Stimulated activated CD8-positive, alpha-beta memory T cell treated with anti-CD3 and anti-CD28 coated beads, Interleukin-4, amount 100 ng/mL, for 24 hours (primary cell): Measurements from ENCODE around the gene PLEKHH2.
"Not testable (repeated sequence)": the region's sequence is repeated elsewhere in the genome, so short reads cannot be mapped to it uniquely, and the experiment has no call there.

Experiments
- DNase-seq: peaks from one replicate; pipeline ENCODE4 v3.0.0-alpha.2; 2020; ENCODE audit warnings: low read depth

Gene PLEKHH2

DNA sequence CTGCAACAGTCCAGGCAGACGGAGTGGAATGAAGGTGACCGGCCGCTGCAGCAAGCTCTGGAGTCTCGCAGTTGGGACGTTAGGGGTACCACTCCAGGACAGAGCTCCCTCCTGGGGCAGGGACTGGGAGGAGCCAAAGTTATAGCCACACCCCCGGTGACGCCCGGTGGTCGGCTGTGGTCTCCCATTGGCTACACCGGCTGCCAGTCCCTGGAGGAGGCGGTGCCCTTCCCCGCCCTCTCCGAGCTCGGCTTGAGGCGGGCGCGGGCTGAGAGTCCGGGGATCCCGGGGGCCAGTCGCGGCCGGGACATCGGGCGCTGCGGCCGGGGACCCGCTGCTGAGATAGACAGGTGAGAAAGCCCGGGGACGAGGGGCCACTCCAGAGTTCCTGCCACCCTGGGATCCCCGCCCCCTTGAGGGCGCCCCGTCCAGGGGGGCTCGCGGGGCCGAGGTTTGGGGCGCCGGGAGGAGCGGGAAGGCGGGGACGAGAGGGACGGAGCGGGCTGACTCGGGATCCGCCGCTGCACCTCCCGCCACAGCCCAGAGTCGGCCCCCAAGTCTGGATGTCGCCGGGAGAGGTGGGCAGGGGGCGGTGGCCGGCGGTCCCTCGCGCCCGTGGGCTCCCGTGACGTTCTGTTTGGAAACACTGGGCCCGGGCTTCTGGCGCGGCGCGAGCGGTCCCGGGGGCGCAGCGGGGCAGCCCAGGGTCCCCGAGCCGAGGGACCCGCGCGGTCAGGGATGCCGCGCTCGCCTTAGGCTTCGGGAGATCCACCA is at the start of gene PLEKHH2:
Gene PLEKHH2, plus strand, starts transcription at position 231 of the 774 bp plus-strand sequence. CDS start 7,414 bp downstream, outside the sequence.
- peak; percentile 76 for DNase-seq

DNA sequence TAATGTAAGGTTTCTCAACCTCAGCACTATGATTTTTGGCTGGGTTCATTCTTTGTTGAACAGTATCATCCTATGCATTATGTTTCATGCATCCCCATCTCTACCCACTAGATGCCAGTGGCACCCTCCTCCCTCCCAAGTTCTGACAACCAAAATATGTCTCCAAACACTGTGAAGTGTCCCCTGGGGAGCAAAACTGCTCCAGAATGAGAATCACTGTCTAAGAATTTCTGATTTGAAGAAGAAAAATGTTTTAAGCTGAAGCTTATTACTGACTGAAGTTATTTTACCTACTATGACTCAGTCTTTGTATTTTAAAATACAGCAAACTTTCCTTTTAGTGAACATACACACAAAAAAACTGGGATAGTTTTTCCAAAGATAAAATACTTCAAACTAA is 44.6 kb upstream of the PLEKHH2 start:
- no peak for DNase-seq

GRCh38 chr2:43593254-43593653 is 43.8 kb upstream of the PLEKHH2 start:
- no peak for DNase-seq

GRCh38 chr2:43594875-43595274 is 42.2 kb upstream of the PLEKHH2 start:
- DNase-seq = no peak

- peak; percentile 96 for DNase-seq
Measured at GRCh38 chr2:43595603-43596412, 41.3 kb upstream of the PLEKHH2 start, which contains the start of gene THADA. Gene THADA (minus strand): TSS chr2:43596038. CDS start chr2:43592392, 3,646 bp downstream.

- not testable (repeated sequence) for DNase-seq
Measured at GRCh38 chr2:43600596-43600995, 36.5 kb upstream of the PLEKHH2 start.

DNA sequence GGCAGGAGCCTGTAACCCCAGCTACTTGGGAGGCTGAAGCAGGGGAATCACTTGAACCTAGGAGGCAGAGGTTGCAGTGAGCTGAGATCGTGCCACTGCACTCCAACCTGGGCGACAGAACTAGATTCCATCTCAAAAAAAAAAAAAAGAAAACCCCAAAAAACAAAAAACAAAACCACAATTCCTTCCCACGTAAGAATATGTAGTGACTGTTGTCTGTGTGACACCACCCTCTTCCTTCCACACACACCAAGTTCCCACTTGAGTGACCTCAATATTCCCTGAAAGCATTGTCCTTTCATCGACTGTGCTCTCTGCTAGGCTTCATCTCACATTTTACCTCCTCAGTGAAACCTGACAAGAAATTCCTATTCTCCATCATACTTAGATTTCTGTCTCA is 32.4 kb upstream of the PLEKHH2 start:
- DNase-seq = no peak

DNA sequence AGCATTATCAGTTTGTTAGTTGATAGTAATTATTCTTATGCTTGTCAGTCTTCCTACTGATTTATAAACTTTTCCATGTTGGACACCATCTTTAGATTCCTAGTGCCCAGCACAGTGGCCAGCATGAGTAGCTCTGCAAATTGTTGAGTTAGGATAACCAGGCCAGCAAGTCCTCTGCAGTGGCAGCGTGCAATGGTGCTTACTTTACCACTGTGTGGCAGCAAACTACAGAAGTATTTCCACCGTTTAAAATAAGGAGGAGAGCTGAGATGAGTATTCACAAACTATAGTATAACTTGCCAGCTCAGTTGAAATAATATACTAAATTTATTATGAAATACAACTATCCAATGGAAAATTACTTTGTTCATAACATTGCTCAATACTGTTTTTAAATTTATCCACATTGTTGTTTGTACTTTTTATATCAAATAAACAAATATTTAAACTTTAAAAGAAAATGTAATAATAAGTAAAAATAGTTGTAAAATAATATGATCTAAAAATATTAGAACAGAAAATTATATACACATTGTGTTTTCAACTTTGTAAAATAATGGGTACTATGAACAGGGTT is 31.9 kb upstream of the PLEKHH2 start:
- no peak for DNase-seq

- no peak for DNase-seq
Measured at GRCh38 chr2:43605851-43606250, 31.2 kb upstream of the PLEKHH2 start.

DNA sequence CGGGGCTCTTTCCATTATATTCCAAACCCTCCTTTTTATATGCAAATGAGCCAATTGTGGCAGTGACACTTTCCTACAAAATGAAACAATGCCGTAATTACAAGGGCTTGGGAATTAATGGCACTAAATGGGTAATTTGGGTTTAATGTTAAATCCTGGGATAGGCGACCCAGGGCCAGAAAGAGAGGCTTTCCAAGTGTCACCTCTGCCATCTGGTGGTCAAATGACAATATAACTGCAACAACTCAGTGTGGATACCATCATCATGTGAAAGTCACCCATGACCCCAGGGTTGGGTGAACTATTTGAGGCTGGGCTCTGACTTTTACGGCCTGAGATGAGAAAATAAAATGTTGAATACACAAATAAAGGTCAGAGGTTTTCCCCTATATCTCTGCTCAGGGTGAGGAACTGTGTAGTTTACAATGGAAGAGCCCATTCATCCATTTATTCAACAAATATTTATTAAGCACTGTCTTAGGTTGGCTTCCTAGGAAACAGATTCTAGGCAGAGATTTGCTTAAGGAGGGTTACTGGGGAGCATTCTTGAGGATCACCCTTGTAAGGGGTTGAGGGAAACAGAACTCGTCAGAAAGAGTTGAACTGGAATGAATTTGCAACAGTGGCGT is 27.7 kb upstream of the PLEKHH2 start:
- no peak for DNase-seq

GRCh38 chr2:43610361-43610760 is 26.7 kb upstream of the PLEKHH2 start:
- no peak for DNase-seq

GRCh38 chr2:43611987-43612894 is 24.8 kb upstream of the PLEKHH2 start:
- DNase-seq = peak; percentile 44

DNA sequence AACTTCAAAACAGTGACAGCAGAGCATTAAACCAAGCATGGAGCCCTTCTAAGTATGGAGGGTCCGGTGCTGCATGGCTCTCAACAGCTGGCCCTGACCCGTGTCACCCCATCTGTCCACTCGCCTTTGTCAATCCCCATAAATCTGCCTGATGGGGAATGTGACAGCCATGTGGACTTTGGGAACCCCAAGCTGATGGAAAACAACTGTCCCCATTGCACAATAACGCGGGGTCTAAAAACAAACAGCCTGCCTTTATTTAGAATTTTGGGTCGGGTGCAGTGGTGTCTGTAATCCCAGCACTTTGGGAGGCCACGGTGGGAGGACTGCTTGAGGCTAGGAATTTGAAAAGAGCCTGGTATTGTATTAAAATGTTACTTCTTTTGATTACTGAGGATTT is 24.1 kb upstream of the PLEKHH2 start:
- DNase-seq = no peak

DNA sequence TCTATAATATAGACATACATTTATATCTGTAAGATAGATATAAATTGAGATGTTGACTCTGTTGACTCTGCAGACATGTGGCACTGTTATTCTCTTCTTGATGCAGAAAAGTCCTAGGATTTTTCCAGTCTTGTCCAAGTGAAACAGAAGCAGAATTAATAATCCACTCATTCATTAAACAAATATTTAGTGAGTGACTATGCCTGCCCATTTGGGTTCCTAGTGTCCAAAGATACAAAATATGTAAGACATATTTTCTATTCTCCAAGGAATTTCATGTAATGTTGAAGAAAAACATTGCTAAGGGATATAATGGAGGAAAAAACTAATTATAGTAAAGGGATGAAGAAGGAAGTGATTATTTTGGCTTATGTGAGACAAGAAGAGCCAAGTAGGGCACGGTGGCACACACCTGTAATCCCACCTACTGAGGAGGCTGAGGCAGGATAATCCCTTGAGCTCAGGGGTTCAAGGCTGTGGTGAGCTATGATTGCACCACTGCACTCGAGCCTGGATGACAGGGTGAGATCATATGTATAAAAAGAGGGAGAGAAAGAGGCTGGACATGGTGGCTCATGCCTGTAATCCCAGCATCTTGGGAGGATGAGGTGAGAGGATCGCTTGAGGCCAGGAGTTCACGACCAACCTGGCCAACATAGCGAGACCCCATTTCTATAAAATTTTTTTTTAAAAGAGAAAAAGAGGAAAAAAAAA is 19.9 kb upstream of the PLEKHH2 start:
- DNase-seq = no peak

GRCh38 chr2:43619511-43619910 is 17.5 kb upstream of the PLEKHH2 start:
- DNase-seq = no peak

GRCh38 chr2:43622931-43623451 is 14.1 kb upstream of the PLEKHH2 start:
- no peak for DNase-seq

DNA sequence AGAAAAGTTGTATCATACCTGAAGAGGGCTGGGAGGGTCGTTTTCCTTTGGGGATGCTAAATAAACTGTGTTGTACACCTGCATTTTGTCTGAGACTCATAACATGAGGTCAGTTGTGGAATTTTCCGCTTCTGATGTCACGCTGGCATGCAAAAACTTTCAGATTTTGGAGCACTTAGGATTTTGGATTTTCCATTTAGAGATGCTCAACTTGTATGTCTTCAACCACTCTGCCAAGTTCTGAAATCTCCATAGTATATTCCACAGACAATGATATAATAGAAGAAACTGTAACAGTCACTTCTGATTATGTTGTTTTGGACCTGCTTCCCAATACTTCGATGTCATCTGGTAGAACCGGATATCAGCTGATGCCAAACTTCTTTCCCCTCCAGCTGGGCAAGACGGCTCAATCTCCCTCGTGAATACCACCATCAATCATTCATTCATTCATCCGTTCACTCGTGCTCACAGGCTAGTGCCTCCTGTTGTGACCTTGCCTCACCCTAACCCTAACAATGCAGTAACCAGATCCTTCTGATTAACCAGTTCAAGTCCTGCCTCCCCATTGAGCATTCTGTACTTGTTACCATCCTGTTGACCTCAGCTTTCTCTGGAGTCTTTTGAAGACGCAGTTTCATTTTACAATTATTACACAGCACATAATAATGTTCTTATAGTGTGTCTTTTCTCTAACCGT is 5.3 kb upstream of the PLEKHH2 start:
- no peak for DNase-seq

GRCh38 chr2:43634604-43635306 is 2.3 kb upstream of the PLEKHH2 start:
- DNase-seq = no peak

DNA sequence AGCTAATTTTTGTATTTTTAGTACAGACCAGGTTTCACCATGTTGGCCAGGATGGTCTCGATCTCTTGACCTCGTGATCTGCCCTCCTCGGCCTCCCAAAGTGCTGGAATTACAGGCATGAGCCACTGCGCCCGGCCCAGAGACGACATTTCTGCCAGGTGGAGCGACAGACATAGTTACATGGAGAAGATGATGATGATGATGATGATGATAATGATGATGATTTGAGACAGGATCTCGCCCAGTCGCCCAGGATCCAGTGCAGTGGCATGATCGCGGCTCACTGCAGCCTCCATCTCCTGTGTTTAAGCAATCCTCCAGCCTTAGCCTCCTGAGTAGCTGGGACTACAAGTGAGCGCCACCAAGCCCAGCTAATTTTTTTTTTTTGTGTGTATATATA is 907 bp upstream of the PLEKHH2 start:
- DNase-seq = not testable (repeated sequence)
